Left lung (tissue), 14 donors: ENCODE data around the gene STEAP1. TPM values are rescaled to one million over a fixed set of nuclear protein-coding genes. Genes with fewer than 3 reads are reported as not detected.
A peak's percentile ranks its signal among the peaks of the same experiment; 100 is the strongest.
"Not testable (repeated sequence)": the region's sequence is repeated elsewhere in the genome, so short reads cannot be mapped to it uniquely, and the experiment has no call there.

Experiments
- ATAC-seq: fragments of 200-7000 bp; cut with Tn5 transposase; one replicate; pipeline ENCODE4 v1.9.1; 2020; ENCODE audit warnings: moderate library complexity
- DNase-seq, 4 donors: peaks; one replicate each; pipeline ENCODE4 v3.0.0-alpha.2; 2013 to 2020
- H3K27ac ChIP-seq, 2 donors: fragments of 200-600 bp; sonication (generic) in 1 of 2; one replicate each; pipeline versions ENCODE4 v1.5.0 to v1.8.0; 2020 to 2021
- H3K27me3 ChIP-seq, 2 donors: fragments of 200-600 bp; sonication (generic) in 1 of 2; one replicate each; pipeline versions ENCODE4 v1.5.0 to v1.8.0; 2020 to 2021
- H3K36me3 ChIP-seq, 2 donors: fragments of 200-600 bp; sonication (generic) in 1 of 2; one replicate each; pipeline versions ENCODE4 v1.5.0 to v1.8.0; 2020 to 2021
- H3K4me1 ChIP-seq, 2 donors: fragments of 200-600 bp; one replicate each; pipeline ENCODE4 v1.8.0; 2021
- H3K4me3 ChIP-seq, 2 donors: fragments of 200-600 bp; sonication (generic) in 1 of 2; one replicate each; pipeline versions ENCODE4 v1.5.0 to v1.8.0; 2020 to 2021; ENCODE audit warnings: mild to moderate bottlenecking in 1 of 2
- H3K9me3 ChIP-seq, 2 donors: fragments of 200-600 bp; sonication (generic) in 1 of 2; one replicate each; pipeline versions ENCODE4 v1.5.0 to v1.8.0; 2020 to 2021
- intact Hi-C, 2 donors: fragments of 100-400 bp; cut with DNase I; formaldehyde crosslinking; loops; one replicate each; pipeline versions ENCODE4 v1.11.2 to v1.14.2; 2022
- long read RNA-seq, 12 donors: library from polyadenylated mRNA in 2 of 12; unstranded in 2 of 12; transcript quantifications; one replicate each; pipeline ENCODE4 v2.0.0 and lab custom pipeline, GENCODE V29; 2019 to 2026
- polyA plus RNA-seq, 6 donors: library from polyadenylated mRNA; unstranded; fragments of 120-200 nt; gene quantifications; one replicate each; pipeline ENCODE4 v1.2.1, GENCODE V29; 2013; ENCODE audit not compliant: insufficient read length in 6 of 6
- total RNA-seq, 2 donors: library from RNA; stranded (reverse); fragmentation: NEBNext Ultra II Directional; extraction: Animal tissue kit (Norgen Biotek cat#: 25700); gene quantifications; one replicate each; pipeline ENCODE4 v1.2.1, GENCODE V29; 2021
- TF ChIP-seq, protein P1 (sequence below), 2 donors: fragments of 200-600 bp; sonication (generic) in 1 of 2; IDR thresholded peaks; one replicate each; pipeline versions ENCODE4 v1.5.0 to v1.8.0; 2021; ENCODE audit warnings: antibody characterized with exemption in 2 of 2
- donor health status: DM: no; HTN: yes; CAD: no.
- donor health status: DM: no; HTN: no; CAD: no.

STEAP1 gene
- 10 to 100 TPM; 17.5 to 23.6 TPM for total RNA-seq
- polyA plus RNA-seq = 1 to 10 TPM; 1.4 to 2.4 (median 1.9) TPM
- long read RNA-seq, donor 1 = 0 reads
- long read RNA-seq, donor 2 = 0 reads
- long read RNA-seq, donor 3 = 0 reads
- long read RNA-seq, donor 4, transcript STEAP1-201 (5 exons, 1,313 nt) = major isoform, 13 of 14 reads
- long read RNA-seq, donor 4, partial matches to known transcripts = 0 of 14 reads
- long read RNA-seq, donor 4, other reads (novel, unspliced or antisense) = 1 of 14 reads
- long read RNA-seq, donor 5, partial matches to known transcripts = 0 of 1 reads
- long read RNA-seq, donor 5, other reads (novel, unspliced or antisense) = 0 of 1 reads
- long read RNA-seq, donor 6, partial matches to known transcripts = 0 of 1 reads
- long read RNA-seq, donor 6, other reads (novel, unspliced or antisense) = 0 of 1 reads
- long read RNA-seq, donor 7, partial matches to known transcripts = 0 of 1 reads
- long read RNA-seq, donor 7, other reads (novel, unspliced or antisense) = 0 of 1 reads
- long read RNA-seq, donor 8 = 0 reads
- long read RNA-seq, donor 9 = 0 reads
- long read RNA-seq, donor 10, transcript STEAP1-201 (5 exons, 1,313 nt) = major isoform, 20 of 21 reads
- long read RNA-seq, donor 10, partial matches to known transcripts = 1 of 21 reads
- long read RNA-seq, donor 10, other reads (novel, unspliced or antisense) = 0 of 21 reads
- long read RNA-seq, donor 11, partial matches to known transcripts = 0 of 3 reads
- long read RNA-seq, donor 11, other reads (novel, unspliced or antisense) = 0 of 3 reads
- long read RNA-seq, donor 12, partial matches to known transcripts = 0 of 1 reads
- long read RNA-seq, donor 12, other reads (novel, unspliced or antisense) = 0 of 1 reads

DNA sequence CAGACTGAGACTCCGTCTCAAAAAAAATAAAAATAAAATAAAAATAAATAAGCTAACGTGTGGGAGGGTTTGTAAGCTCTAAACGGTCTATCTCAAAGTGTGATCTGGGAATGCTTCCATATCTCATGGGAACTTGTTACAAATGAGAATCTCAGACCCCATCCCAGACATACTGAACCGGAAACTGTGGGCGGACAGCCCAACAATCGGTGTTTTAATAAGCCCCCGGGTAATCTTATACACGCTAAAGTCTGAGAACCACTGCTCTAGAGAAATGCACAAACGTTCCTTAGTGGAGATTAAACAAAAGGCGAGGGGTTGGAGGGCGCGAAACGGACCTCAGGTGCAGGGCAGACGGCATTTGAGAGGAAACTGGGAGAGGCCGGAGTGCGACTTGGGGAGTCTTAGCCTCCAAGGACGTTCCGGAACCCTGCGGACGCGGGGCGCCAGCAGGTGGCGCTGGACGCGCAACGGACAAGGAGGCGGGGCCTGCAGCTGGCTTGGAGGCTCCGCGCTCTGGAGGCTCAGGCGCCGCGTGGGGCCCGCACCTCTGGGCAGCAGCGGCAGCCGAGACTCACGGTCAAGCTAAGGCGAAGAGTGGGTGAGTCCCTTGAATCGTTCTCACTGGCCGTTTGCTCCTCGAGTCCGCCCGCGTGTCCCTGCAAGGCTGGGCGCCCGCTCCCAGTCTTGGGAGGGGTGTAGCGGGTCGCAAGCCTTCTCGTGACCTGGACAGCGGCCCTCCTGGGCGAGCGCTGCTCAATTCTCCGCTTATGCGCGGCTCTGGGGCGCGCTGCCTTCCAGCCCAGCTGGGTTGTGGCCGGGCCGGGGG, at the start of gene STEAP1:
Gene STEAP1 (plus strand): TSS at position 527 of the 829 bp plus-strand sequence. CDS start 5,320 bp downstream, outside the sequence.
- peak; percentile 99 for ATAC-seq
- TF ChIP-seq, protein P1, sequence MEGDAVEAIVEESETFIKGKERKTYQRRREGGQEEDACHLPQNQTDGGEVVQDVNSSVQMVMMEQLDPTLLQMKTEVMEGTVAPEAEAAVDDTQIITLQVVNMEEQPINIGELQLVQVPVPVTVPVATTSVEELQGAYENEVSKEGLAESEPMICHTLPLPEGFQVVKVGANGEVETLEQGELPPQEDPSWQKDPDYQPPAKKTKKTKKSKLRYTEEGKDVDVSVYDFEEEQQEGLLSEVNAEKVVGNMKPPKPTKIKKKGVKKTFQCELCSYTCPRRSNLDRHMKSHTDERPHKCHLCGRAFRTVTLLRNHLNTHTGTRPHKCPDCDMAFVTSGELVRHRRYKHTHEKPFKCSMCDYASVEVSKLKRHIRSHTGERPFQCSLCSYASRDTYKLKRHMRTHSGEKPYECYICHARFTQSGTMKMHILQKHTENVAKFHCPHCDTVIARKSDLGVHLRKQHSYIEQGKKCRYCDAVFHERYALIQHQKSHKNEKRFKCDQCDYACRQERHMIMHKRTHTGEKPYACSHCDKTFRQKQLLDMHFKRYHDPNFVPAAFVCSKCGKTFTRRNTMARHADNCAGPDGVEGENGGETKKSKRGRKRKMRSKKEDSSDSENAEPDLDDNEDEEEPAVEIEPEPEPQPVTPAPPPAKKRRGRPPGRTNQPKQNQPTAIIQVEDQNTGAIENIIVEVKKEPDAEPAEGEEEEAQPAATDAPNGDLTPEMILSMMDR (IDR thresholded peaks at IDR 0.05) = peak; percentile 84 to 86
- Histone ChIP-seq H3K27ac (peak within 1 kb of the TSS; percentile 57 to 77), H3K4me3 (peak within 1 kb of the TSS; percentile 36 to 43), H3K27me3 (peaks cover 0 to 14% of the 10 kb centered on the region in 2 donors)
- H3K9me3 ChIP-seq, H3K36me3 ChIP-seq, H3K4me1 ChIP-seq, intact Hi-C loops: not testable (repeated sequence)
- peak; percentile 82 to 98 (median 92) for DNase-seq

DNA sequence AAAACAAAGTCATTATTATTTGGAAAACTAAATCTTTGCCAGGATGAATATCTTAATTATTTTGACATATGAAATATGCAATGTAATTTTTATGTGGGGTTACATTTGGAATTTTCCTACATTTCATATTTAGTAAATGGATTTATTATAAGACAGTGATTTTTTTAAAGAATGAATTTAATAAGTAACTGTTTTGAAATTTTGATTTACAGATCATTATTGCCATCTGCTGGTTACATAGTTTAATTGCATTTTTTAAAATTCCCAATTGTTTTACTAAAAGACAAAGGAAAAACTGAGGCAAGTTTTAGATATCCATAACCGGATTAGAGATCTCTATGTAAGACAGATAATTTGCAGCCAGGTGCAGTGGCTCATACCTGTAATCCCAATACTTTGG, 39.3 kb upstream of the STEAP1 start:
- H3K27ac ChIP-seq, intact Hi-C loops, H3K4me3 ChIP-seq, H3K36me3 ChIP-seq, ATAC-seq, DNase-seq, H3K9me3 ChIP-seq, H3K4me1 ChIP-seq: not testable (repeated sequence)
- H3K27me3 ChIP-seq = peaks cover 10 to 28% of the 10 kb centered on the region in 2 donors

DNA sequence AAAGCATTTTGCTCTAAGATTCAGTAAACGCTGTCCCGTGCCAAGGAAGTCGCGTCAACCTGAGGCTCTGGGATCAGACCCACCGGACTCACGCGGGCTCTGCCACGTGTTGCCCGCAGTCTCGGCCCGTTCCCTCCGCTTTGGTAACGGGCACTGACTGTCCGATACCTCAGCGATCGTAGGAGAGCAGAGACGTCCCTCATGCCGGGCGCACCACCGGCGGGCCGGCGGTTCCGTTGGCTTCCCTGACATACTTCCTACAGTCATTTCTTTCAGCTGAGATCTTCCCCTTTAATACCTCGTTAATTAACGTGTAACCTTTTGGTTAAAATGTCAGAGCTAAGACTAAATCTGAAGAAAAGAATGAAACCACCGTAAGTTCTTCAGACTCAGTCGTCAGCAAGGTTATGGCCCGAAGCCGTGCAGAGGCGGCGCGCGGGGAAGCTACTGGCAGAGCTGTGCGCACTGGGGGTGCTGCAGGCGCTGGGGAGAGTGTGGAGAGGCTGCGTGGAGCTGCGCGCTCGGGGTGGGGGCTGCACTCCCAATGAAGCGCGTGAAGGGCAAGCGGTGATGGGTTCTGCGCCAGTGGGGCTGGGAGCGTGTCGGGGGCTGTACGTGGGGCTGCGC, 35.6 kb upstream of the STEAP1 start:
- H3K9me3 ChIP-seq, H3K27ac ChIP-seq, H3K36me3 ChIP-seq, H3K4me1 ChIP-seq, intact Hi-C loops: not testable (repeated sequence)
- peak in 2 of 4 donors; percentile 8 to 67 for DNase-seq
- Histone ChIP-seq H3K27me3 (peaks cover 13 to 33% of the 10 kb centered on the region in 2 donors), H3K4me3 (peak overlapping the region; percentile 25 to 33)
- ATAC-seq = peak; percentile 59

DNA sequence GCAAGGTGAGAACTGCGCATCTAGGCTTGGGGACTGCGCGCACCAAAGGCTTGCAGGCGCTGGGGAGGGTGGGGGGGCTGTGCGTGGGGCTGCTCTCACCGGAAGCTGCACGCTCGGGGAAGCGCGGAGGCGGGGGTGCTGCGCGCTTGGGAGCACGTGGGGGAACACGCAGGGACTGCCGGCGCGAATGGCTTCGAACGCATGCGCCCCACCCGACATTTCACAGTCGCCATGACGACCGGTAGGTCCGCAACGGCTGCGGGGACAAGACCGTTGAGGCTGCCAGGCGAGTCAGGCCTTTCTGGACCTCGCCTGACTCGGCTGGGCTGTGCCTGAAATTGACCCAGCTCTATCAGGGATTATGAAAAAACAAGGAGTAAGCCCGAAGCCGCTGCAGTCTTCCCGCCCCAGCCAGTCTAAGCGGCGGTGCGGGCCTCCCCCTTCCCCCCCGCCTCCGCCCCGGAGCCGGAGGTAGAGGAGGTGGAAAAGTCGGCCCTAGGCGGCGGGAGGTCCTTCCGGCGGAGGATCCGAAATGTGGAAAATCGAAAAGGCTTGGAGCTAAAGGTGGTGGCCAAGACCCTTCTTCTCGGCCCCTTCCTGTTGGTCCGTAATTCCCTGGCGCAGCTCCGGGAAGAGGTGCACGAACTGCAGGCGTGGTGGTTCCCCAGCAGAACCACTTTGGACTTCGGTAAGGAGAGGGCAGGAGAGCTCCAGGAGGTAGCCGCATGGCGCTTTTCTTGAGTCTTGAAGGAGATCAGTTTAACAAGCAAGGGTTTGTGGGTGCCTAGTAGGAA, 34.9 kb upstream of the STEAP1 start:
- Histone ChIP-seq H3K27me3 (peaks cover 13 to 33% of the 10 kb centered on the region in 2 donors), H3K9me3 (no peaks in the 10 kb centered on the region), H3K36me3 (no peaks in the 10 kb centered on the region), H3K4me3 (peak overlapping the region; percentile 25 to 33), H3K27ac (no peak overlapping the region), H3K4me1 (no peaks in the 10 kb centered on the region)
- TF ChIP-seq, protein P1 (IDR thresholded peaks at IDR 0.05) = no peak
- intact Hi-C loops = no loop called here
- DNase-seq (peak; percentile 11 to 71 (median 44)), ATAC-seq (peak; percentile 69)

DNA sequence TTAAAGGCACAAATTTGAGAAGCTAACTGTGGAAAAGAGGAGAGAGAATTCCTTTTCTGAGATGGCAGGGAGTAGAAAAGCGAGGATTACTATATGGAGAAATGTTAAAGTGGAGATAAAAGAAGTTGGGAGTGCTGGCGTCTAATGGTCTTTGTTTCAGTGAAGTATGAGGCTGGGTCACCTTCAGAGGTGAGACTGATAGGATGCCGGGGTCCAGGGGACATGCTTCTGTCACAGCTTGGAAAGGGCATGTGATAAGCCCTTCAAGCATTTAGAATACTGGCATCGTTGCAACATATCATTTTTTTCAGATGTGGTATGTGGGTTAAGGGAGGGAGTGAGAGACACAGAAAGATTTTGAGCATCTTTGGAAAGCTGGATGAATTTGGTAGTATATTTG, 34.1 kb upstream of the STEAP1 start:
- H3K27me3 ChIP-seq = peaks cover 13 to 33% of the 10 kb centered on the region in 2 donors
- DNase-seq, H3K27ac ChIP-seq, H3K4me3 ChIP-seq, intact Hi-C loops, H3K4me1 ChIP-seq, H3K36me3 ChIP-seq, H3K9me3 ChIP-seq, ATAC-seq: not testable (repeated sequence)

DNA sequence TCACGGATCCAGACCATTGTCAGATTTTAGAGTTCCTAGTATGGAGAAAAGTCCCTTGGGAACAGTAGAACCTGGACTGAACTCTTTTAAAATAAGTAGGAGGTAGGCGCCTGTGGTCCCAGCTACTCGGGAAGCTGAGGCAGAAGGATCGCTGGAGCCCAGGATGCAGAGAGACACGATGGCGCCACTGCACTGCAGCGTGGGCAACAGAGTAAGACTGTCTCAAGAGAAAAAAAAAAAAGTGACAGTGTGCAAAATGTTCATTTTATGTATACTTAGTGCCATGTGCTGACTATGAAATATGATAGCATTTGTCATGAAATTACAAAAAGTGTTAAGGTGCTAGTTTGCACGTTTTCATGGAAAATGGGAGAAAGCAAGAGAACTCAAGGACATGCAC, 22.5 kb upstream of the STEAP1 start:
- H3K4me3 ChIP-seq, H3K9me3 ChIP-seq, H3K27ac ChIP-seq, ATAC-seq, intact Hi-C loops, H3K27me3 ChIP-seq, H3K4me1 ChIP-seq, H3K36me3 ChIP-seq: not testable (repeated sequence)
- peak in 1 of 4 donors; percentile 45 for DNase-seq

DNA sequence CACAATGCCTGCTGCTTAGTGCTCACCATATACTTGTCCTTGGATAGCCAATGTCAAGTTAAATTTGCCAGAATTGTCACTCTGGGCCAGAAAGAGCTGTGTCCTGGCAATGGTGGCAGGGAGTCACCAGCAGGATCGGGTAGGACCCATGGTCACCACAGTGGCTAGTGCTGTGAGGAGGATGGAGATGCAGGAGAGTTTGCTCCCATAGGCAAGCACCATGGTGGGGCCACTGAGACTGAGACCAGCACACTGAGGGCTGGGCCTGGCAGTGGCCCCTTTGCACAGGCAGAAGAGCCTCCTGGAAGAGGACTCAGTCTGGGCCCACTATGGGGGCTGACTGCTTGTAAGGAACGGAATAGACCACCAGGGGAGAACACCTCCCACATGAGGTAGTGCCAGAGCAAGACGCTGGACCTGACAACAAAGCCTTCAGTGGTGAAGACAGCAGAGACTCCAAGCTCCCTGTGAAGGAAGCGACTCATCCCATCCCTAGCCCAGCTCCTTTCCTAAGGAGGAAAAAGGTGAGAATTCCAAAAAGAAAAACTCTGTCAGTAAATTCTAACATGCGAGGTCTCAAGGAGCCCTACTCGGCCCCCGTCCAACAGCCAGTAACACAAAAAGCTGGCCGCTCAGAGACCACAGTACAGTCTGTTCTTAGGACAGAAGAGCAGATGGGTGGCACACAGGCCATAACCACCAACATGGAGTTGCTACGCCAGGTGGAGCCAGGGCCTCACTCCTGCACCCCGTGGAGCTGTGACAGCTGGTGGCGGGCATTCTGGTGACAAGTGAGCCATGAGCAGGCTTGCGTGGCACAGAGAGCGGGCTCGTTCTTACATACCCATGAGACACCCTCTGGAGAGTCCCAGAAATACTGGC, 6.9 kb upstream of the STEAP1 start:
- intact Hi-C loops, H3K36me3 ChIP-seq, H3K27ac ChIP-seq, H3K27me3 ChIP-seq, H3K4me3 ChIP-seq, H3K4me1 ChIP-seq, H3K9me3 ChIP-seq, DNase-seq, ATAC-seq: not testable (repeated sequence)
